HG03066 (cell line): Measurements from ENCODE around the gene PSMB7.

Experiments used
- ATAC-seq: cut with Tn5 transposase; IDR thresholded peaks from one replicate; pipeline ENCODE4 v1.9.1; 2021; ENCODE audit warnings: low read depth; ENCODE audit not compliant: unreplicated experiment

Gene PSMB7

DNA sequence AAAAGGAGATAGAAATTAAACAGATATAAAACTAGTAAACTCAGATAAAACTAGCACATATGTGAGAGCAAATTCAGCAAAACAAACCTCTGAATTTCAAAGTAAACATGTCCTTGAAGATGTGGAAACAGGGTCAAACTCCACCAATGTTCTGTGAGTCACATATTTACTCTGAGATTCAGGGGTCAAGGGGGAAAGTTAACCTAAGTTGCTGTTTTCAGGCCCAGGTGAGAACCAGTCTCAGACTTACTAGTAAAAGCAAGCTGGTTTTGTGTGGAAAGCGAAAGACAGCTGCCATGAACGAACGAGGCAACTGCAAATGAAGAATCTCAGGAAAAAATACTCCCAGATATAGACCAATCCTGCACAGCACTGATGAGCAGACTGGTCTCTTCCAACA lies 29.0 kb downstream of the PSMB7 start:
- ATAC-seq: no peak

DNA sequence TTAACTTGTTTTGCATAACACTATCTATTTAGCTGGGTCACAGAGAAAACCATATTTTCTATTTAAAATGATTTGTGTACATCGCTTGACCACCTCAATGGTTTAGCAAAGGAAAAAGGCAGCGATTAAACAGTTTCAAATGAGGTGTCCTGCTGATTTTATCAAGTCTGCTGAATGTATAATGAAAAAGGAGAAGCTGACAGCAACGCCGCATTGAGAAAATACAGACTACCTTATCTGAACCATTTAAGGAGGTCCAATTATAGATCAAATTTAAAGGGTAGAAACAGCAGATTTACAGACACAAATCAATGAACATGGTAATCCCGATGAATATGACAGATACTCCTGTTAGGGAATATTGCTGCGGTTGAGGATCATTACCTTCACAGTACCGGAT lies 29.6 kb downstream of the PSMB7 start:
- no peak for ATAC-seq

DNA sequence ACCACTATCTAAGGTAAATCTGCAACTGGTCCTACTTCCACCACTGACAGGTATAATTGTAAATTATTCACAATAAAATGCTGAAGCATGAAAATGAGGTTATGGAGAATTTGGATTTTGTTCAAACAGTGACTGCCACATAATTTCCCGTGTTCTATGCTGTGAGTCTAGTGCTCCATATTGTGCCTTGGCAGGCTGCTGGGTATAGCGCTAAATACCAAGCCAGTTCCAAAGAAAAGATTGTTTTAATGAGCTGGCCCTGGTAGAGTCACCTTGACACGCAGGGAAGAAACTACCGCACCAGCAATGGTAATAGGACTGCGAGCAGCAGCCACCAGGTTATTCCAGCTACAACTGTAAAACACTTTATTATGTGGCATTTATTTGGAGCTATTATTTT lies 30.4 kb downstream of the PSMB7 start:
- ATAC-seq: no peak

DNA sequence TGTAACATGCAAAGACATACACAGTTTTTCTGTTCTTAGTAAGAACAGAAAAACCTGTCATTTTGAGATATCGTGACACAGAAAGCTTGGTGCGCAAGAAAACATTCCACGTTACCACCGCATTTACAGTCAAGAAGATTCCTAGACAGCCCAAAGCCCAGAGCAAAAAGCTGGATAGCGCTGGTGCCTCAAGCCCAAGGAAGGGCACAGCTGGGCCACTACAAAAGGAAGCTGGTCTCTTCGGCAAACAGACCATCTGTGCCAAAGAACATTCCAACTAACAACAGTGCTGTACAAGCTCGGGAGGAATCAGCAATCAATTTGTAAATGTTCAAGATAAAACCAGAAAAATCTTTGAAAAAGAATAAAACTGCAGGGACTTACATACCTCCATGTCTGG lies 31.0 kb downstream of the PSMB7 start:
- no peak for ATAC-seq

DNA sequence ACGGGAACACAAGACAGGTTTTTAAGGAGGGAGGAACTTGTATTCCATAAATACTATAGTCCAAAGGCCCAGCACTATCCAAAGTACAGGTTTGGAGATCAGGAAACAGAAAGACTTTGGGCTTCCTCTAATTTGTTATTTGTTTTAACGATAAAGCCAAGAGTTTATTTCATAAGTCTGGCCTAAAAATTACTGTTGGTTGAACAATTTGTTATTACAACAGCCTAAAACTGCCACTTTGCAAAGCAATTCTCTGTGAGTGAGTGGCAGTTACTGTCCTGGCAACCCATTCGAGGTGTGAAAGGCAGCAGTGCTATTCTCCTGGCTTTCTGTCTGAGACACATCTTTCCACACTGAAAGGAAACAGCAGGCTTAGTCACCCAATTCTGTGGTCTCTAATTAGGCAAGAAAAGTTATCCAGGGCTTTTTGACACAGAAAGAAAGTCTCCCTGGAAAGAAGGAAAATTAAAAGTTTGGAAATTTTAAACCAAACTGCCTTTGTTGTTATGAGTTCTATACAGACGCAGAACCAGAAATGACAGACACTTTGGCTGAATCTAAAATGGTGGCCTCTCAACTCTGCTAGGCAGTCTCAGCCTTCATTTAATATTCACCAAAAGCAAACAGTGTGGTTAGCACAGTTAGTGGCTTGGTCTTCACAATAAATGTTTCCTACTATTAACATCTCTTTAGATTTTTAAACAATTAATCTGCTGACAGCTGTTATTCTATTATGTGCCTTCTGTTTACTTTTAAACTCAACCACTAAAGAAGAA lies 33.9 kb downstream of the PSMB7 start:
- ATAC-seq: no peak

DNA sequence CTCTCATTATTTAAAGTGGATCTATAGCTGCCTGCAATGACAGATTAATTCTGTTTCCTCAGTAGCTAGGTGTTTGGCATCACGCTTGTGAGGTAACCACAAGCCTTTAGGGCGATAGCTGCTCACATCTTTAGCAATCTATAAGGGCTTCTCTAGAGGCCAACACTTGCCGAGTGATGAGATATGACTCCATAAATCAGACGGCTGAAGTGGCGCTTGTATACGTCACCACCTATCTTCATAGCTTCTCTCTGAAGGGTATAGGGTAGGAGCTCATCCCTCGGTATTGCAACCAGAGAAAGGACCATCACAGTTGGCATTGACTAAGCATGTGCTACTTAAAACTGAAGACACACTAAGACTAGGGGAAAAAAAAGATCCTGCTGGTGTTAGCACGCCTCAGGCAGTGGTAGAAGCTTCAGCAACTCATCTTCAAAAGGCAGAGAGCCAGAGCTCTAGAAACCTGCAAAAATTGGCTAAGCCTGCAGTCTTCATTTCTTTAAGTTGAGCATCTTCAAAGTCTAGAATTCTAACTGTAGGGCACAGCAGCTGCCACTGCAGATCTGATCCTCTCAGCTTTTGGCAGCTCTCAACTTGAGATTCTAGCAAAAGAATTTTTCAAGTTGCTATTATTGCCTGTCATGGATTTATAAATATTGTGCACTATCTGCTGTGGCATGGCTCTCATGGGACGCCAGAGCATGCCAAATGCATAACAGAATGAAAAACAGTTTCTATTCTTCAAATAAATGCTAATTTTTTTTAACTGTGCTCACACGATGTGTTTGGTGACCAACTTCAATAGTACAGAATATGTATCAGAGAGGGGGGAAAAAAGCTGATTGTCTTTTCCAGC lies 37.5 kb downstream of the PSMB7 start:
- no peak for ATAC-seq

DNA sequence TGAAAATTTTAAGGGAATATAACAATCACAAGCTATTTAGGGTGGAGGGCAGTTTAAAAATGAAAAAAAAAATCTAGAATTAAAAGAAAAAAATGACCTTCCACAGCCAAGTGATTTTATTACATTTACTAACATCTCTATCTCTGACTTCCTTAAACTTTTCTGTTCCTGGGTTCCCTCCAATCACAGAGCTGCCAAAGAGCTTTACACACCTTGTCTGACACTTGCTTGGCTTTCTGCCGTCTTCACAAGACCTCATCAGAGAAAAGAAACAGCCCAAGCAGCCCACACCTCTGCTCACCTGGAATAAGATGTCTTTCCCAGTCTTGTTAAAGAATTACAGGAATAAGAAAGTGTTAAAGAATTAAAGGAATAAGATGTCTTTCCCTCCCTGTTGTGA lies 38.9 kb downstream of the PSMB7 start:
- no peak for ATAC-seq

DNA sequence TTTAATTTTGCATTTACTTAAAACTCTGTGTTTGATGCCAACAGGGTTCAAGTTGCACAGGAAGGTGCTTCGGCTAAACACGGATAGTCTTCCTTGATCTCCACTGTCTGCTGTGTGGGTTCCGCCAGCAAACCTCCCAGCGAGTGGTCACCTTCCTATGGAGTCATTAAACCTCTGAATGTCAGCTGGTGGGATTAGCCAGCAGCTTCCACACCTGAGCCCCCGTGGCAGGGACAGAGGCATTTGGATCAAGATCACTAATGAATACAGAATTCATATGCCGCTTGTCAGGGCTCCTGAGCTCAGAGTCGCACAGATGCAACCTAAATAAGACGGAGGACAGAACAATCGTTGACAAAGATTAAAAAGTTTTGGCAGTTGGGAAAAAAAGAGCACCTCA lies 39.5 kb downstream of the PSMB7 start:
- no peak for ATAC-seq

DNA sequence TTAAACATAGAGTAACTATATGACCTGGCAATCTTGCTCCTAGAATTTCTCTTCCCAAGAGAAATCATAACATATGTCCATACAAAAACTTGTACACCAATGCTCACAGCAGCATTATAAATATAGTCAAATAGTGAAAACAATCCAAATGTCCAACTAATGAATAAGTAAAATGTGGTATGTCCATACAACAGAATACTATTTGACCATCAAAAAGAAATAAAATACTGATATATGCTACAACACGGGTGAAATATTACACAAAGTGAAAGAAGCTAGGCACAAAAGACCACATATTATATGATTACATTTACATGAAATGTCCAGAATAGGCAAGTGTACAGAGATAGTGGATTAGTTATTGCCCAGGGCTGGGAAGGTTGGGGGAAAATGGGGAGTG lies 41.4 kb downstream of the PSMB7 start:
- no peak for ATAC-seq

DNA sequence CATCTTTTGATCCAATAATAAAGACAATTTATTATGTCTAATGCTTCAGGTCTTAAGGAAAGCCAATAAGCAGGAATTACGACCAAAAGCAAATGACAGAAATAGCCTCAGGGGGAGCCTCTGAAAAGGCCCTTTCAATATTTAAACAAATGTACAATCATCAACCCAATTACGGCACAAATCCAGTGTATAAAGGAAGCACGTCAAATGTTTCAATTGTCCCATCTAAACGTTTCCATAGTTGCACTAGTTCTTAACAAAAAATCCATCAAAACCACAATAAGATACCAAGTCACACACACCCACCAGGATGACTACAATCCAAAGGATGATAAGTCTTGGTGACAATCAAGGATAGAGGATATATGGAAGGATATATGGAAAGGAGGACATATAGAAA lies 41.9 kb downstream of the PSMB7 start:
- no peak for ATAC-seq

DNA sequence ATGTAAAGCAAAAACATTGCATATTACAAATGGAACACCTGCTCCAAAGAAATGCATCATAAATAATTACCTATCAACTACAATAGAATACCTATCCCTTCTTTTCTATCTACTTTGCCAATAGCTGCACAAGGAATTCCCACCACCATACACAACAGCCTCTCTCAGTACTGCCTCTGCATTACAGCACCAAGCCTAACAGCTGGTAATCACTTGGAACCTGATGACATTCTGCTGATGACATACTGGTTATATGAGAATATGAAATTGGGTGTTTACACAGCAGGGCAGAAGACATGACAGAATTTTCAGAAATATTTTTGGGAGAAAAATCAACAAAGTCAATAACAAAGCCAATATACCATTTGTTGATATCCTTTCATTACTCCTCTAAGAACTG lies 43.2 kb downstream of the PSMB7 start:
- no peak for ATAC-seq

DNA sequence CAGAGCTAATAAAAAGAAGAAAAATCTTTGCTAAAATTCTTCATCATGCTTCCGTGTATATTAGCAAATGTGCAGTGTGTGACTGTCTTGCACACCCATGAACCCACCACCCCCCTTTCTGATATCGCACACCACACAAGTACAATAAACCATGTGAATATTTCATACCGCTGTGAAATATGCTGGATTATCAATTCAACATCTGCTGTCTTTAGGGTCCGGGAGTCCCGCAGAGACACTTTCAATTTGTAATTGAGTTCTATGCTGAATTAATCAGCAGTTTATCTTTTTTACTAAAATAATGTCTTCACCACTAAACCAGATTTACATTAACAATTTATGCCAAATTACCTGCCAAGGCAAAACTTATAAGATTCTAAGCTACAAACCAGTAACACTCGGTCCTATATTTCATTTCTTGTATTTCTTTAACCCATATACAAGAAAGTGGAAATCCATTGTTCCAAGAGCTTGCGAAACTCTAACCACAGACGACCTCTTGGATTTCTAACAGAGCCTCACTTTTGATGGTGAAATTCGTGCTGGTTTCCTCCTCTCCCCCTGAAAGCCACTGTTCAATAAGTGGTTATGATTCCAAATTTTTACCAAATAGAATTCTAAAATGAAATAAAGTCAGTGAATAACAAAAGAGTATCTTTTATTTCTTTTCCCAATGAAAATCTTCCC lies 44.2 kb downstream of the PSMB7 start:
- no peak for ATAC-seq

DNA sequence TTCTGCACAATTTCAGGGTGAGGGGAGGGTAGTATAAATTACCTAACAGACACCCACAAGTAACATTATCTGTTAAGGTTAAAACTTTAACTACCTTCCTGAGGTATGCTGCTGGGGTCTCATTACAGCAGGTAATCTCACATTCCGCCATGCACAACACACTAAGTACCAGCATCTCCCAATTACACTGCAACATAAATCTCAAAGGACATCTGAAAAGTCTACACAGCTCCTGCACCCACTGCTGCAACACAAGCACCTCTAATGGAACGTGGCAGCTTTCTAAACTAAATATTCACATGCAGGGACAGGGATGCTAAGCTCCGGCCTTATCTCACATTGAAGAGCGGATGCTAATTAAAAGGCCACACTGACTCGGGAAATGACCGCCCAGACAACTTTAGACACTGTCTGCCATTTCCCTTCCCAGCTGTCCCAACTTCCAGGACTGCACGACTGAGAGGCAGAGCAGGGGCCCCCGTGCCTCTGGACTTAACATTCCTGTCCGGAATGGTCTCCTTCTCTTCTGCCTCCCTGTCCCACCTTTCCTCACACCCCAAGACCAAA lies 45.9 kb downstream of the PSMB7 start:
- ATAC-seq: no peak

DNA sequence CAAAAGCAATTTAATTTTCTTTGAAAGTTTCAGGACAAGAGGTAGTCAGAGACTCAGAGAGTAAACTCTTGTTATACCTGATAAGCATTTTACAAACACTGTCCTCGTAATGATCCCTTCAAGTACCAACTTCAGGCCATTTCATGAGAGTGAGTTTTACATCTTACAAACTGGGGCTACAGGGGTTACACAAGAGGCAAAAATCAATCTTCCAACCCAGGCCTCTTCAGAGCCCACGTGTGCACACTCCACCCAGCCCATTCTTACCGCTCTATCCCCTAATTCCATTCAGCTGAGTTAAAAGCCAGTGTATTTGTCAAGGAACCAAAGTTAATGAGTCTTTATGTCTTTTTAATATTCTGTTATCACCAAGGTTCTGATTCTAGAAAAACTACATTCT lies 46.5 kb downstream of the PSMB7 start:
- ATAC-seq: no peak

DNA sequence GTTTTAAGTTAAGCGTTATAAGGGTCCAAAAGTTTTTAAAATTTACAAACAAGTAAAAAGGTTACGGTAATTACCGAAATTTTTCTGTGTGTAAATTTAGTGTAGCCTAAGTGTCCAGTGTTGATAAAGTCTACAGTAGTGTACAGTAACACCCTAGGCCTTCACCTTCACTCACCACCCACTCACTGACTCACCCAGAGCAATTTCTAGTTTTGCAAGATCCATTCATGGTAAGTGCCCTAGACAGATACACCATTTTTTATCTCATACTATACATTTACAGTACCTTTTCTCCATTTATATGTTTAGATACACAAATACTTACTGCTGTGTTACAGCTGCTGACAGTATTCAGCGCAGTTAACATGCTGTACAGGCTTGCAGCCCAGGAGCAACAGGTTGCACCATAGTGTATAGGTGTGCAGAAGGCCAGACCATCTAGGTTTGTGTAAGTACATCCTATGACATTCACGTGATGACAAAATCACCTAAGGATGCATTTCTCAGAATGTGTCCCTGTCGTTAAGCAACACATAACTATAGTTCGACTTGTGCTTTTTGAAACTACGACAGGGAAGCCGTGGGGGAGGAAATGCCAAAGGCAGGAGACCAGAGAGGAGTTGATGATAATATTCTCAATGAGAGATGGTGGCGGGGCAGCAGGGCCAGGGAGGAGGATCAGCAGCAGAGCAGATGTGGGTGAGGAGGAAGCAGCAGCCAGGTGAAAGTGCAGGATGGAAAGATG lies 48.6 kb downstream of the PSMB7 start:
- no peak for ATAC-seq

DNA sequence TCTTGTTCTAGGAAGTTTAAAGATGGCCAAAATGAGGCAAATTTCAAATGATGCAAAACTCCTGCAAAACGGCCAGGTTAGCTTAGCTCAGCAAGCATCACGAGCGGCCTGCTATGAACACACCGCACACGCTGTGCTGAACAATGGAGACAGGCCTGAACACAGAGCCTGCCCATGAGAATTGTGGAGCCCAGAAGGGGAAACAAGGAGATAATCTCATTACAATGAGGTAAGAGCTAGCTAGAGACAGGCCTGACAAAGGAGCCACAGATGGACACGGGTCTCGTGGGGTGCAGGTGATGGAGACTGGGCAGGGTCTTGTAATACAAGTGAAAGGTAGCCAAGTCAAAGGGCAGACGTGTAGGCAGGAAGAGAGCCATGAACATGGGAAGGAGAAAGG lies 50.2 kb downstream of the PSMB7 start:
- no peak for ATAC-seq

DNA sequence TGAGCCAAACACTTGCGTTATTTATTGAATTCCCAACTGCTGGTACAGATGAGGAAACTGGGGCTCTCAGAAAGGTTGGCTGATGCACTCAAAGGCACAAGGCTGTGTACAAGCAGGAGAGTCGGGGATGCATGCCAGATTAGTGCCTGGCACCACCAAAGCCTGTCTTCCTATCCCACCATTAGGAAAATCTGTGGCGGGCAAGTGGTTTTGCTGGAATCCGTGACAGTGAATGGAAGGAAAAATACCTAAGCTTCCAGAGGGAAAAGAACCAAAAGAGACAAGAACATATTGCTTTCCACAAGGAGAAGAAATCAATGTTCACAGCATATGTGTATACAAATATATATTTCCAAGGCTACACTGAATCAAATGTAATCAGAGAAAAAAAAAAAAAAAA lies 51.1 kb downstream of the PSMB7 start:
- ATAC-seq: no peak

DNA sequence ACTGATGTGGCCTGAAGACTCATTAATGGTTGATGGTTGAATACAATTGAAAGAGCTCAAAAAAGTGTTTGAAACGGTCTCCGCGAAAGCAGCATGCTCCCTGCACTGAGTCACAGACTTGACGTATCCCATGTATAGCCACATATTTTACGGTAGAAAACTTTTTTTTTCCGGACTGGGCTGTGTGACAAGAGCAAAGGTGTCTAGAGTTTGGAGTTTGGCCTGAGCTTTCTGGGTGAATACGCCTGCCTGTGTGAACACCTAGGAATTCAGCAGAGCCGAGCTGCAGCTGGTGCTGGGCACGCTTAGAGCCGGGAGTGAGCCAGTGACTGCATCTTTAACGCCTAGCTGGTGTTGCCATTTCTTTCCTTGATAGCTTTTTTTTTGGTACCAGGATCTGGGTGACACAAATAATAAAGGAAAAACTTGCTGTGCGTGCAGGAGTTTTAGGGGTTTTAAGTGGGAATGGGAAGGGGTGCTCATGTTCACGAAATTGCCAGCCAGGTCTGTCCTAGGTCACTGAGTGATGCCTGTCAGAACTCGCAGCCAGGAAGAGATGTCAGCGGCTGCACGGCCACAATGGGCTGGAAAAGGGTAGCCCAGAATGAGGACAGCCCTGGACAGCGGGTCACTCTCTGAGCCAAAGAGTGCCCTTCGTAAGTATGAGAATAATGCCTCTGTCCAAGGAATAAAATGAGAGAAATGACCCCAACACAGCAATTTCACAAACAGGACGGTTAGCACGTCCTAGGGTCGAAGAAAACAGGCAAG lies 51.7 kb downstream of the PSMB7 start:
- no peak for ATAC-seq

DNA sequence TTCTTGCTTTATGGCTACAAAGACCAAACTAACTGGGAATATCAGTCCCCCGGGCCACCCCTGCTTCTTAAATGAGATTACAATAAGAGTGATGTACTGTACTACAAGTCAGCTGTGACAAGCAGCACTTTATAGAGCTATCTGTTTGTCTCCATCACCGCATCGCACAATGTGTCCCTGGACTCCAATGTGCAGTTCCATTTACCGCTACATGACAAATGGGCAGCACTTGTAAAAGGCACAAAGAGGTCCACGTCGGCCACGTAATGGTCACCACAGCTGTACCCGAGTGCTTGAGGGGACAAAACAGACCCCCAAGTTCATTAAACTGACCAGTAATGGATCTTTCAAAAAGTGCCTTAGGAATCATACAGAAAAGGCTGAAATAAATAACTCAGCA lies 54.1 kb downstream of the PSMB7 start:
- no peak for ATAC-seq
